PC-3 (cell line): Measurements from ENCODE around the gene EIF4E.

Experiments used
- EZH2 ChIP-seq: fragments of 300-600 bp; sonication (generic); IDR thresholded peaks from one replicate; pipeline ENCODE4 v1.6.1; 2017; ENCODE audit warnings: antibody characterized with exemption, mild to moderate bottlenecking, low read length; ENCODE audit not compliant: unreplicated experiment
- EZH2phosphoT487 ChIP-seq: fragments of 300-600 bp; sonication (generic); IDR thresholded peaks from 2 replicates; pipeline ENCODE4 v1.6.1; 2018; ENCODE audit warnings: mild to moderate bottlenecking, antibody characterized with exemption, low read length, borderline replicate concordance
- TF ChIP-seq, protein P1 (sequence below): fragments of 300-600 bp; sonication (generic); conservative IDR thresholded peaks from 2 replicates; pipeline ENCODE4 v1.5.1; 2017; ENCODE audit warnings: antibody characterized with exemption, low read depth, mild to moderate bottlenecking, low read length

GRCh38 chr4:98928505-98929340 lies at the start of gene EIF4E:
- TF ChIP-seq, protein P1, sequence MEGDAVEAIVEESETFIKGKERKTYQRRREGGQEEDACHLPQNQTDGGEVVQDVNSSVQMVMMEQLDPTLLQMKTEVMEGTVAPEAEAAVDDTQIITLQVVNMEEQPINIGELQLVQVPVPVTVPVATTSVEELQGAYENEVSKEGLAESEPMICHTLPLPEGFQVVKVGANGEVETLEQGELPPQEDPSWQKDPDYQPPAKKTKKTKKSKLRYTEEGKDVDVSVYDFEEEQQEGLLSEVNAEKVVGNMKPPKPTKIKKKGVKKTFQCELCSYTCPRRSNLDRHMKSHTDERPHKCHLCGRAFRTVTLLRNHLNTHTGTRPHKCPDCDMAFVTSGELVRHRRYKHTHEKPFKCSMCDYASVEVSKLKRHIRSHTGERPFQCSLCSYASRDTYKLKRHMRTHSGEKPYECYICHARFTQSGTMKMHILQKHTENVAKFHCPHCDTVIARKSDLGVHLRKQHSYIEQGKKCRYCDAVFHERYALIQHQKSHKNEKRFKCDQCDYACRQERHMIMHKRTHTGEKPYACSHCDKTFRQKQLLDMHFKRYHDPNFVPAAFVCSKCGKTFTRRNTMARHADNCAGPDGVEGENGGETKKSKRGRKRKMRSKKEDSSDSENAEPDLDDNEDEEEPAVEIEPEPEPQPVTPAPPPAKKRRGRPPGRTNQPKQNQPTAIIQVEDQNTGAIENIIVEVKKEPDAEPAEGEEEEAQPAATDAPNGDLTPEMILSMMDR, result no peak
- TF ChIP-seq EZH2 (no peak), EZH2phosphoT487 (no peak)
